ENCODE results near the gene SFT2D3. TPM values are rescaled to one million over a fixed set of nuclear protein-coding genes. Genes with fewer than 3 reads are reported as not detected.

The SFT2D3 gene
- total and polyA plus RNA-seq, 9 of the 15 experiments (the other 6 are each of a cell fraction or from before 2014, with no cell fraction given), result 7.5 to 9.9 (median 8.9) TPM; not detected in 2

DNA sequence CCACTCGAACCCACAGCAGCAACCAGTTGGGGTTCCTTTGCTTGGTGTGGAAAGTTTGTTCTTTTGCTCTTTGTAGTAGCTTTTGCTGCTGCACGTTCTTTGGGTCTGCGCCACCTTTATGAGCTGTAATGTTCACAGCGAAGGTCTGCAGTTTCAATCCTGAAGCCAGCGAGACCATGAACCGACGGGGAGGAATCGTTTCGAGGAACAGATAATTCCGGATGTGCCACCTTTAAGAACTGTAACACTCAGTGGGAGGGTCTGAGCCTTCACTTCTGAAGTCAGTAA is 41.1 kb upstream of the SFT2D3 start:
- intact Hi-C loops (cut with micrococcal nuclease) (no loop called here), in situ Hi-C loops (cut with MboI) (no loop called here)
- no TSS peak for BruUV-seq (replicated peaks)
- peaks cover 37 to 68% of the 10 kb centered on the region in 2 experiments for H3K27me3 ChIP-seq (ENCODE audit: control insufficient read depth in 2 of 2, insufficient read depth in 2 of 2, low read length in 2 of 2)
- POLR2A ChIA-PET, result interaction anchor here (0.9 kb wide), 1 partner anchor 10 kb away, joined by 3 read pairs; no protein-coding TSS in a partner anchor
- no peak overlapping the region for H3K4me3 ChIP-seq
- H3K27ac ChIP-seq (ENCODE audit: extremely low read depth, low read depth, low read length), result no peak overlapping the region
- CTCF ChIA-PET (ENCODE audit: low intra/inter-chr PET ratio), result no interaction called here
- no peaks in the 10 kb centered on the region; the same call in none of the 2 replicates for H4K20me1 ChIP-seq (replicated peaks; ENCODE audit: control insufficient read depth, insufficient read depth, low read length)
- FAIRE-seq (no peak), ATAC-seq (no peak), DNase-seq (ENCODE audit: extremely low read depth in 1 of 4, low spot score in 3 of 4) (no peak)
- no peak overlapping the region for H3K4me2 ChIP-seq (ENCODE audit: insufficient read depth, low read length)
- H3K79me2 ChIP-seq (ENCODE audit: control insufficient read depth, insufficient read depth, low read length), result no peaks in the 10 kb centered on the region
- TF ChIP-seq PRPF4 (IDR thresholded peaks at IDR 0.05; ENCODE audit: insufficient read depth, low read depth, low read length, poor library complexity, severe bottlenecking) (no peak), CEBPG (CRISPR knock-in tag; IDR thresholded peaks at IDR 0.05) (no peak), CEBPG (tag; conservative IDR thresholded peaks at IDR 0.05 in 1 of 2, IDR thresholded peaks at IDR 0.05 in 1 of 2) (no peak), ZNF589 (CRISPR knock-in tag; IDR thresholded peaks at IDR 0.05; ENCODE audit: low read depth) (no peak), TCF7L2 (IDR thresholded peaks at IDR 0.05; ENCODE audit: low read depth, low read length) (no peak), RFX7 (CRISPR knock-in tag; IDR thresholded peaks at IDR 0.05) (no peak)
- TF ChIP-seq, protein P1, sequence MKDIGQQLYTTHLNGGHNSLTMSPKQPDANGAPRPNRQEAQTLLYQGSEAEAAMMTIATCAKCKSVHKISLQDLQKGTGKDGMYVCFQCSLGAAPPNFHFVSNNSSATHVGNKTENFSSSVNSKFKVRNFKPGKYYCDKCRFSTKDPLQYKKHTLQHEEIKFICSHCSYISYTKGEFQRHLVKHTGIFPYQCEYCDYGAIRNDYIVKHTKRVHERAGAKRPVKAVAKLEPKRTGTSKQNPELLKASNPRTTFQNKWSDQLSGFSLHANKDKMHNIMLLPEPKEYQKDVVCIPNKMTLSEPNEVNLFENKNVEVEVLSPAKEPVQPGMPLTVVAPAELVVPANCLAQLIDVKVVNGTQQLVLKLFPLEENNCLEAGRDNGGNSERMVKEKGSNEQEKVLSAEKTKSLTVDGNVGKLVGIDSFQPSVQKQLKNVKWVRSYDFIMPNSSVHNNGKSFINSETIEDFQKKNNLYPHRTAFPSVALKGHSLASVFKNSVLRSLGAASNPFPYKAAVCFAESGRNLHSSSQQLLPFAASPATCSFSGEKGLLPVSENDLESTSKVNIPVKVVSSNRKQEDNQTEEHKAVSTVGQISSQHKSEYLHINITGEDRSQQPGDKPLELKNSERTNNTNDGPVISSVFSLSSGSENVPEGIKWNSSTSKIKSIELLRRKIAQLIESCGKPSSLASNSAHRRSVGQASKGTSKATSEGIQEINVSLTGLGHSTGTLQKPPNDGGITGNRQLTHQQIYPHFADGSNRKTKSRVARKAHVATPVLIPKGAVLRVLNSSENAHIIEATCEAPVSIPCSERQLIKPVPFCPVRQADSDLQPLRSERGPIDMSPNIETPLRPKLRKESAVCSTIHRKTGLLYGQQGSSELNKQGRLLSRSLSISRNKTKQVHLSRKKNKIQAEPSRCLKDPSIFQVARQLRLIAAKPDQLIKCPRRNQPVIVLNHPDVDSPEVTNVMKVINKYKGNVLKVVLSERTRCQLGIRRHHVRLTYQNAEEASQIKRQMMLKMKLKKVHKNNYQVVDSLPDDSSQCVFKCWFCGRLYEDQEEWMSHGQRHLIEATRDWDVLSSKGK (CRISPR knock-in tag; IDR thresholded peaks at IDR 0.05), result no peak
- H3K9me1 ChIP-seq (ENCODE audit: control insufficient read depth, insufficient read depth, low read length), result no peaks in the 10 kb centered on the region
- no peaks in the 10 kb centered on the region for H3K36me3 ChIP-seq (ENCODE audit: control insufficient read depth, insufficient read depth, low read length)
- 51% methylated on average over 10 of the region's 10 CpGs for WGBS (ENCODE audit: insufficient coverage, low coverage, missing lambda C conversion rate)
- H3K9ac ChIP-seq (ENCODE audit: insufficient read depth in 1 of 2, low read depth in 2 of 2, low read length in 2 of 2), result no peak overlapping the region
- H2AFZ ChIP-seq (ENCODE audit: low read depth, low read length), result 0 out of 2 replicates have a peak overlapping the region, but pooled peaks have one; percentile 51
- no peaks in the 10 kb centered on the region; the same call in 1 of the 2 replicates for H3K9me3 ChIP-seq (replicated peaks; ENCODE audit: control insufficient read depth, insufficient read depth, low read depth, low read length)
- peaks cover 2 to 12% of the 10 kb centered on the region in 2 experiments; a peak in 3 of 5 replicates for H3K4me1 ChIP-seq (replicated peaks in 1 of 2; ENCODE audit: control insufficient read depth in 2 of 2, insufficient read depth in 2 of 2, low read length in 2 of 2)

Data from K562 (cell line).